GM23338 (cell line): ENCODE data around the gene CNGA1. TPM values are rescaled to one million over a fixed set of nuclear protein-coding genes. Genes with fewer than 3 reads are reported as not detected.

ENCODE experiments used
- ATAC-seq: fragments of 200-7000 bp; cut with Tn5 transposase; 3 replicates; pipeline ENCODE4 v1.9.1; 2020
- DNase-seq: peaks from one replicate; pipeline ENCODE4 v3.0.0-alpha.2; 2015; ENCODE audit warnings: low spot score
- H2AFZ ChIP-seq: fragments of 200-600 bp; sonication (generic); 2 replicates; pipeline ENCODE4 v1.8.0; 2016; ENCODE audit warnings: antibody characterized with exemption, mild to moderate bottlenecking, moderate library complexity
- H3F3A ChIP-seq: fragments of 200-600 bp; sonication (generic); replicated peaks from 2 replicates; pipeline ENCODE4 v1.8.0; 2017; ENCODE audit warnings: antibody characterized with exemption, mixed run types, low read depth
- H3K27ac ChIP-seq: fragments of 200-600 bp; sonication (generic); 2 replicates; pipeline ENCODE4 v1.6.1; 2016; ENCODE audit warnings: low read depth
- H3K27me3 ChIP-seq: fragments of 200-600 bp; sonication (generic); 2 replicates; pipeline ENCODE4 v1.8.0; 2016; ENCODE audit warnings: mild to moderate bottlenecking, mixed run types, moderate library complexity; ENCODE audit not compliant: insufficient read depth
- H3K36me3 ChIP-seq: fragments of 200-600 bp; sonication (generic); 2 replicates; pipeline ENCODE4 v1.8.0; 2016; ENCODE audit warnings: mild to moderate bottlenecking; ENCODE audit not compliant: insufficient read depth
- H3K4me1 ChIP-seq: fragments of 200-600 bp; sonication (generic); 2 replicates; pipeline ENCODE4 v1.8.0; 2016; ENCODE audit warnings: mild to moderate bottlenecking, moderate library complexity; ENCODE audit not compliant: insufficient read depth
- H3K4me2 ChIP-seq: fragments of 200-600 bp; sonication (generic); 2 replicates; pipeline ENCODE4 v1.7.1; 2017; ENCODE audit warnings: mixed run types
- H3K4me3 ChIP-seq: fragments of 200-600 bp; sonication (generic); 2 replicates; pipeline ENCODE4 v1.6.1; 2016; ENCODE audit warnings: mixed run types
- H3K79me2 ChIP-seq: fragments of 200-600 bp; sonication (generic); replicated peaks from 2 replicates; pipeline ENCODE4 v1.8.0; 2017; ENCODE audit warnings: mild to moderate bottlenecking; ENCODE audit not compliant: insufficient read depth
- H3K9me2 ChIP-seq: fragments of 200-600 bp; sonication (generic); 2 replicates; pipeline ENCODE4 v1.8.0; 2017; ENCODE audit not compliant: insufficient read depth
- H4K20me1 ChIP-seq: fragments of 200-600 bp; sonication (generic); replicated peaks from 2 replicates; pipeline ENCODE4 v1.8.0; 2017; ENCODE audit warnings: mild to moderate bottlenecking; ENCODE audit not compliant: insufficient read depth
- H3K27ac Mint-ChIP-seq: 2 replicates; pipeline ENCODE4 v1.8.0; 2020; ENCODE audit warnings: inconsistent platforms, mild to moderate bottlenecking, moderate library complexity, mixed read lengths
- H3K27me3 Mint-ChIP-seq: 3 replicates; pipeline ENCODE4 v1.8.0; 2022; ENCODE audit warnings: low read depth, mild to moderate bottlenecking, moderate library complexity, mixed read lengths, inconsistent platforms; ENCODE audit not compliant: insufficient read depth, poor library complexity
- H3K36me3 Mint-ChIP-seq: 3 replicates; pipeline ENCODE4 v1.8.0; 2021; ENCODE audit warnings: low read depth, mild to moderate bottlenecking, inconsistent platforms, moderate library complexity, mixed read lengths
- H3K4me1 Mint-ChIP-seq: 3 replicates; pipeline ENCODE4 v1.8.0; 2020; ENCODE audit warnings: mild to moderate bottlenecking, inconsistent platforms, mixed read lengths
- H3K4me3 Mint-ChIP-seq: 3 replicates; pipeline ENCODE4 v1.8.0; 2021; ENCODE audit warnings: moderate library complexity, mild to moderate bottlenecking, inconsistent platforms, mixed read lengths
- H3K9me3 Mint-ChIP-seq: 3 replicates; pipeline ENCODE4 v1.8.0; 2020; ENCODE audit warnings: moderate library complexity, mild to moderate bottlenecking, inconsistent platforms, mixed read lengths
- EZH2 ChIP-seq: fragments of 200-600 bp; sonication (generic); IDR thresholded peaks from one replicate; pipeline ENCODE4 v1.8.0; 2017; ENCODE audit warnings: antibody characterized with exemption, mild to moderate bottlenecking, low read depth; ENCODE audit not compliant: unreplicated experiment
- EZH2phosphoT487 ChIP-seq: fragments of 200-600 bp; sonication (generic); IDR thresholded peaks from one replicate; pipeline ENCODE4 v1.8.1; 2018; ENCODE audit warnings: antibody characterized with exemption; ENCODE audit not compliant: unreplicated experiment
- JUNB ChIP-seq: IDR thresholded peaks from one replicate; pipeline ENCODE4 v1.6.1; 2016; ENCODE audit warnings: antibody characterized with exemption; ENCODE audit not compliant: unreplicated experiment
- POLR2AphosphoS5 ChIP-seq: IDR thresholded peaks from 2 replicates; pipeline ENCODE4 v1.6.1; 2016; ENCODE audit warnings: antibody characterized with exemption, low read depth
- STAT1 ChIP-seq: IDR thresholded peaks from one replicate; pipeline ENCODE4 v1.6.1; 2016; ENCODE audit warnings: antibody characterized with exemption; ENCODE audit not compliant: unreplicated experiment
- polyA plus RNA-seq: library from polyadenylated mRNA; unstranded; fragments of >200 nt; fragmentation: Nextera tagmentation; extraction: Ambion mirVana; gene quantifications from 2 replicates; pipeline ENCODE4 v1.2.1, GENCODE V29; 2016
- total RNA-seq: library from RNA; depleted of rRNA; stranded (reverse); fragments of >200 nt; shearing (Covaris generic); gene quantifications from 2 replicates; pipeline ENCODE4 v1.2.3, GENCODE V29; 2014
- TF ChIP-seq, protein P1 (sequence below), 2 experiments: fragments of 200-600 bp in 1 of 2; sonication (generic) in 1 of 2; conservative IDR thresholded peaks; 2 replicates each; pipeline versions ENCODE4 v1.5.1 to v1.6.1; 2016 to 2017; ENCODE audit warnings: antibody characterized with exemption in 2 of 2, low read depth in 2 of 2, mild to moderate bottlenecking in 2 of 2, moderate library complexity in 1 of 2
- TF ChIP-seq, protein P2 (sequence below): IDR thresholded peaks from 2 replicates; pipeline ENCODE4 v1.6.1; 2016; ENCODE audit warnings: antibody characterized with exemption
- TF ChIP-seq, protein P3 (sequence below): IDR thresholded peaks from one replicate; pipeline ENCODE4 v1.6.1; 2018; ENCODE audit warnings: antibody characterized with exemption; ENCODE audit not compliant: unreplicated experiment

CNGA1 gene
- total and polyA plus RNA-seq, 2 experiments from 2014 or later, result 3.3 to 4.9 TPM

DNA sequence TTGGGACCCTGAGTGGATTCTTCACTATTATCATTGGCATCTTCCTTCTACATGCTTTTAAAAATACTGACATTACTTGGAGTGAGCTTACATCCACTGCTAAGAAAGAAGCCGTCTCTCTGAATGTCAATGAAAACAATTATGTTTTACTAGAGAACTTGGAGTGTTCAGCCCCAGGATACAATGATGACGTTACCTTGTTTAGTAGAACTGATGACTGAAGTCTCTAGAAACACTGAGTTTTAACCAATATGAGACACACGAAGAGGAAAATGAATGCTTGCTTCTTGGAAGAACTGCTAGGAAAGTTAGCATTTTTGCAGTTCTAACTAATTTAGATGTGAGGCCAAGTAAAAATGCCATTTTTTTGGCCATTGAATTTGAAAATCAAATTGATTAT, 19.5 kb upstream of the CNGA1 start (continued):
- TF ChIP-seq, protein P1, sequence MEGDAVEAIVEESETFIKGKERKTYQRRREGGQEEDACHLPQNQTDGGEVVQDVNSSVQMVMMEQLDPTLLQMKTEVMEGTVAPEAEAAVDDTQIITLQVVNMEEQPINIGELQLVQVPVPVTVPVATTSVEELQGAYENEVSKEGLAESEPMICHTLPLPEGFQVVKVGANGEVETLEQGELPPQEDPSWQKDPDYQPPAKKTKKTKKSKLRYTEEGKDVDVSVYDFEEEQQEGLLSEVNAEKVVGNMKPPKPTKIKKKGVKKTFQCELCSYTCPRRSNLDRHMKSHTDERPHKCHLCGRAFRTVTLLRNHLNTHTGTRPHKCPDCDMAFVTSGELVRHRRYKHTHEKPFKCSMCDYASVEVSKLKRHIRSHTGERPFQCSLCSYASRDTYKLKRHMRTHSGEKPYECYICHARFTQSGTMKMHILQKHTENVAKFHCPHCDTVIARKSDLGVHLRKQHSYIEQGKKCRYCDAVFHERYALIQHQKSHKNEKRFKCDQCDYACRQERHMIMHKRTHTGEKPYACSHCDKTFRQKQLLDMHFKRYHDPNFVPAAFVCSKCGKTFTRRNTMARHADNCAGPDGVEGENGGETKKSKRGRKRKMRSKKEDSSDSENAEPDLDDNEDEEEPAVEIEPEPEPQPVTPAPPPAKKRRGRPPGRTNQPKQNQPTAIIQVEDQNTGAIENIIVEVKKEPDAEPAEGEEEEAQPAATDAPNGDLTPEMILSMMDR (conservative IDR thresholded peaks at IDR 0.05; ENCODE audit: low read depth in 2 of 2), result no peak
- TF ChIP-seq, protein P2, sequence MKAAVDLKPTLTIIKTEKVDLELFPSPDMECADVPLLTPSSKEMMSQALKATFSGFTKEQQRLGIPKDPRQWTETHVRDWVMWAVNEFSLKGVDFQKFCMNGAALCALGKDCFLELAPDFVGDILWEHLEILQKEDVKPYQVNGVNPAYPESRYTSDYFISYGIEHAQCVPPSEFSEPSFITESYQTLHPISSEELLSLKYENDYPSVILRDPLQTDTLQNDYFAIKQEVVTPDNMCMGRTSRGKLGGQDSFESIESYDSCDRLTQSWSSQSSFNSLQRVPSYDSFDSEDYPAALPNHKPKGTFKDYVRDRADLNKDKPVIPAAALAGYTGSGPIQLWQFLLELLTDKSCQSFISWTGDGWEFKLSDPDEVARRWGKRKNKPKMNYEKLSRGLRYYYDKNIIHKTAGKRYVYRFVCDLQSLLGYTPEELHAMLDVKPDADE, result no peak
- TF ChIP-seq POLR2AphosphoS5, result no peak
- TF ChIP-seq, protein P3, sequence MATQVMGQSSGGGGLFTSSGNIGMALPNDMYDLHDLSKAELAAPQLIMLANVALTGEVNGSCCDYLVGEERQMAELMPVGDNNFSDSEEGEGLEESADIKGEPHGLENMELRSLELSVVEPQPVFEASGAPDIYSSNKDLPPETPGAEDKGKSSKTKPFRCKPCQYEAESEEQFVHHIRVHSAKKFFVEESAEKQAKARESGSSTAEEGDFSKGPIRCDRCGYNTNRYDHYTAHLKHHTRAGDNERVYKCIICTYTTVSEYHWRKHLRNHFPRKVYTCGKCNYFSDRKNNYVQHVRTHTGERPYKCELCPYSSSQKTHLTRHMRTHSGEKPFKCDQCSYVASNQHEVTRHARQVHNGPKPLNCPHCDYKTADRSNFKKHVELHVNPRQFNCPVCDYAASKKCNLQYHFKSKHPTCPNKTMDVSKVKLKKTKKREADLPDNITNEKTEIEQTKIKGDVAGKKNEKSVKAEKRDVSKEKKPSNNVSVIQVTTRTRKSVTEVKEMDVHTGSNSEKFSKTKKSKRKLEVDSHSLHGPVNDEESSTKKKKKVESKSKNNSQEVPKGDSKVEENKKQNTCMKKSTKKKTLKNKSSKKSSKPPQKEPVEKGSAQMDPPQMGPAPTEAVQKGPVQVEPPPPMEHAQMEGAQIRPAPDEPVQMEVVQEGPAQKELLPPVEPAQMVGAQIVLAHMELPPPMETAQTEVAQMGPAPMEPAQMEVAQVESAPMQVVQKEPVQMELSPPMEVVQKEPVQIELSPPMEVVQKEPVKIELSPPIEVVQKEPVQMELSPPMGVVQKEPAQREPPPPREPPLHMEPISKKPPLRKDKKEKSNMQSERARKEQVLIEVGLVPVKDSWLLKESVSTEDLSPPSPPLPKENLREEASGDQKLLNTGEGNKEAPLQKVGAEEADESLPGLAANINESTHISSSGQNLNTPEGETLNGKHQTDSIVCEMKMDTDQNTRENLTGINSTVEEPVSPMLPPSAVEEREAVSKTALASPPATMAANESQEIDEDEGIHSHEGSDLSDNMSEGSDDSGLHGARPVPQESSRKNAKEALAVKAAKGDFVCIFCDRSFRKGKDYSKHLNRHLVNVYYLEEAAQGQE, result no peak
- no peak for TF ChIP-seq EZH2phosphoT487
- TF ChIP-seq JUNB, result no peak
- no peak for TF ChIP-seq STAT1

DNA sequence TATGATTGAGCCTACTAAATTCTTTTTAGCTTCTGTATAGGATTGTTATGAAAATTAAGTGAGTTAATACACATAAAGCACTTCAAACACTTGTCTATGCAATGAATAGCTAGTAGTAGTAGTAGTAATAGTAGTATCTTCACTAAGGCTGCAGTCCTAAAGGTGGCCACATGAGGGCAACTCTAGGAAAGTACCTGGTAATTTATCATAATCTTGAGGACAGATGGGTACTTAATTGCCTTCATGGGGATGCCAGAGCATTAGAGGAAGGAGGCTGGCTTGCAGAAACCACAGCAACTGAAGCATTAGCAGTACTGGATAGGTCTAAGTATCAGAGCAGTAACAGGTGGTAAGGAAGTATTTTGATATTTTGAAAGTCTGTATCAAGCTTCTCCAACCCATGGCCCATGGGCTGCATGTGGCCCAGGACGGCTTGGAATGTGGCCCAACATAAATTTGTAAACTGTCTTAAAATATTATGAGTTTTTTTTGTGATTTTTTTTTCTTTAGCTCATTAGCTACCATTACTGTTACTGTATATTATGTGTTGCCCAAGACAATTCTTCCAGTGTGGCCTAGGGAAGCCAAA, 17.4 kb upstream of the CNGA1 start:
- no peaks in the 10 kb centered on the region for H3K79me2 ChIP-seq
- no peaks in the 10 kb centered on the region for H3K9me2 ChIP-seq
- Mint-ChIP-seq H3K27me3 (no peaks in the 10 kb centered on the region), H3K4me3 (no peak overlapping the region), H3K36me3 (no peaks in the 10 kb centered on the region; the same call in 2 of the 3 replicates), H3K4me1 (peaks cover 19% of the 10 kb centered on the region), H3K27ac (no peak overlapping the region), H3K9me3 (no peaks in the 10 kb centered on the region)
- no peaks in the 10 kb centered on the region for H4K20me1 ChIP-seq
- H3K4me3 ChIP-seq, result no peak overlapping the region
- H3K27me3 ChIP-seq, result no peaks in the 10 kb centered on the region
- H3K4me2 ChIP-seq, result no peak overlapping the region
- no peaks in the 10 kb centered on the region for H3F3A ChIP-seq
- peaks cover 17% of the 10 kb centered on the region for H3K4me1 ChIP-seq
- DNase-seq, result peak; percentile 77
- peak; percentile 75 for ATAC-seq
- no peak overlapping the region for H2AFZ ChIP-seq
- TF ChIP-seq, protein P1 (conservative IDR thresholded peaks at IDR 0.05; ENCODE audit: low read depth in 2 of 2), result peak; percentile 54 to 75
- no peak for TF ChIP-seq EZH2
- H3K27ac ChIP-seq, result no peak overlapping the region
- H3K36me3 ChIP-seq, result no peaks in the 10 kb centered on the region
